T-cell (primary cell): ENCODE measurements around the gene CBL. TPM values are rescaled to one million over a fixed set of nuclear protein-coding genes. Genes with fewer than 3 reads are reported as not detected.
"Not testable (repeated sequence)": the region's sequence is repeated elsewhere in the genome, so short reads cannot be mapped to it uniquely, and the experiment has no call there.

Experiments
- ATAC-seq, 4 experiments: fragments of 200-7000 bp in 3 of 4; fragments of 150-1000 bp in 1 of 4; cut with Tn5 transposase; replicated peaks in 1 of 4; 1 replicate in 3 of 4; 2 replicates in 1 of 4; pipeline ENCODE4 v1.10.0; 2021; ENCODE audit warnings: moderate library complexity in 3 of 4, mild to moderate bottlenecking in 2 of 4, moderate number of reproducible peaks in 1 of 4
- CTCF ChIA-PET, 2 donors: fragments of 300-600 bp; sonication (Branson Sonifier 250); formaldehyde crosslinking; loops; one replicate each; lab custom pipeline; 2022; ENCODE audit warnings: antibody characterized with exemption in 2 of 2; lab: Charles Lee
- POLR2A ChIA-PET, 2 donors: fragments of 300-600 bp; sonication (Branson Sonifier 250); formaldehyde crosslinking; loops; one replicate each; lab custom pipeline; 2022; ENCODE audit warnings: antibody characterized with exemption in 2 of 2; lab: Charles Lee
- DNase-seq, 35 experiments: peaks; one replicate each; pipeline versions ENCODE4 v3.0.0 to v3.0.0-alpha.2; 2013 to 2023
- H3K27ac ChIP-seq: one replicate; pipeline ENCODE4 v1.5.1; 2013; ENCODE audit warnings: low read length
- H3K27me3 ChIP-seq, 2 experiments: replicated peaks in 1 of 2; 1 replicate in 1 of 2; 2 replicates in 1 of 2; pipeline versions ENCODE4 v1.6.1 to v1.7.0; 2013; ENCODE audit warnings: low read length in 1 of 2, mixed read lengths in 1 of 2; ENCODE audit not compliant: control insufficient read depth in 2 of 2, insufficient read depth in 2 of 2; ENCODE audit errors: extremely low read depth in 1 of 2
- H3K36me3 ChIP-seq, 2 donors: 1 replicate in 1 of 2; 2 replicates in 1 of 2; pipeline versions ENCODE4 v1.6.1 to v1.7.0; 2013; ENCODE audit warnings: low read length in 1 of 2; ENCODE audit not compliant: control insufficient read depth in 2 of 2, insufficient read depth in 1 of 2; ENCODE audit errors: extremely low read depth in 1 of 2
- H3K4me1 ChIP-seq, 2 experiments: 1 replicate in 1 of 2; 2 replicates in 1 of 2; pipeline versions ENCODE4 v1.6.1 to v1.7.0; 2013; ENCODE audit warnings: low read length in 2 of 2, mixed read lengths in 1 of 2; ENCODE audit not compliant: insufficient read depth in 2 of 2, control insufficient read depth in 1 of 2; ENCODE audit errors: extremely low read depth in 1 of 2
- H3K4me3 ChIP-seq, 2 donors: 1 replicate in 1 of 2; 2 replicates in 1 of 2; pipeline versions ENCODE4 v1.5.1 to v1.7.0; 2013; ENCODE audit warnings: mild to moderate bottlenecking in 2 of 2, low read length in 1 of 2, moderate library complexity in 1 of 2; ENCODE audit not compliant: control insufficient read depth in 1 of 2; ENCODE audit errors: extremely low read depth in 1 of 2
- H3K9me3 ChIP-seq: 2 replicates; pipeline ENCODE4 v1.7.0; 2013
- H3K27ac Mint-ChIP-seq, 2 donors: one replicate each; pipeline ENCODE4 v1.8.0; 2020 to 2021; ENCODE audit warnings: mild to moderate bottlenecking in 2 of 2, mixed read lengths in 2 of 2
- H3K27me3 Mint-ChIP-seq, 2 donors: one replicate each; pipeline ENCODE4 v1.8.0; 2021 to 2022; ENCODE audit warnings: mixed read lengths in 2 of 2
- H3K36me3 Mint-ChIP-seq: one replicate; pipeline ENCODE4 v1.8.0; 2021; ENCODE audit warnings: mixed read lengths
- H3K4me1 Mint-ChIP-seq, 3 donors: one replicate each; pipeline ENCODE4 v1.8.0; 2020 to 2022; ENCODE audit warnings: mixed read lengths in 3 of 3, mild to moderate bottlenecking in 1 of 3
- H3K4me3 Mint-ChIP-seq, 3 donors: one replicate each; pipeline ENCODE4 v1.8.0; 2020 to 2022; ENCODE audit warnings: mild to moderate bottlenecking in 3 of 3, mixed read lengths in 3 of 3, moderate library complexity in 3 of 3
- H3K9me3 Mint-ChIP-seq, 3 donors: one replicate each; pipeline ENCODE4 v1.8.0; 2020 to 2022; ENCODE audit warnings: mixed read lengths in 3 of 3
- WGBS: methylation state at CpG from one replicate; pipeline ENCODE4 v1.1.5; 2013; ENCODE audit warnings: missing lambda C conversion rate; ENCODE audit not compliant: insufficient coverage; 5-methylcytosine and 5-hydroxymethylcytosine counted together
- total RNA-seq, 35 experiments: library from RNA in 6 of 35; stranded (reverse) in 6 of 35; fragments of 120-200 nt in 1 of 35; gene quantifications; one replicate each; pipeline versions ENCODE4 v1.2.1 to v1.2.4 and lab custom pipeline; 2013 to 2026

The CBL gene
- total RNA-seq, 5 donors from 2014 or later (not counting 1 experiment from before 2014, with no cell fraction given), result 40.9 to 42.2 (median 41.1) TPM

- Histone ChIP-seq H3K4me3 (no peak overlapping the region), H3K4me1 (peaks cover 0 to 14% of the 10 kb centered on the region in 2 experiments), H3K27me3 (peaks cover 0 to 2% of the 10 kb centered on the region in 2 experiments), H3K36me3 (no peaks in the 10 kb centered on the region), H3K27ac (no peak overlapping the region), H3K9me3 (no peaks in the 10 kb centered on the region)
- POLR2A ChIA-PET, result interaction anchor here in 1 of 2 donors (0.7 to 0.8 kb wide), 2 partner anchors 141 to 147 kb away, joined by 4 to 8 read pairs; no protein-coding TSS in a partner anchor
- DNase-seq (no peak), ATAC-seq (no peak)
- no peaks in the 10 kb centered on the region for H3K27me3 Mint-ChIP-seq
- H3K4me3 Mint-ChIP-seq, result no peak overlapping the region
- H3K36me3 Mint-ChIP-seq, result no peaks in the 10 kb centered on the region
- 92% methylated on average over 5 of the region's 8 CpGs for WGBS
- H3K9me3 Mint-ChIP-seq, result no peaks in the 10 kb centered on the region
- peaks cover 6 to 20% (median 8%) of the 10 kb centered on the region in 3 donors for H3K4me1 Mint-ChIP-seq
- CTCF ChIA-PET, result interaction anchor here in 1 of 2 donors (0.6 kb wide), 1 partner anchor 65 kb away, joined by 3 read pairs; no protein-coding TSS in a partner anchor
- no peak overlapping the region for H3K27ac Mint-ChIP-seq
Measured at GRCh38 chr11:119166368-119167076, 39.6 kb upstream of the CBL start.

GRCh38 chr11:119167077-119167458 is 39.1 kb upstream of the CBL start:
- not testable (repeated sequence) for H3K4me3 Mint-ChIP-seq, H3K4me3 ChIP-seq, DNase-seq, H3K36me3 Mint-ChIP-seq, H3K36me3 ChIP-seq, H3K27me3 ChIP-seq, H3K27ac Mint-ChIP-seq, H3K9me3 ChIP-seq, ATAC-seq, H3K27ac ChIP-seq, H3K9me3 Mint-ChIP-seq, H3K27me3 Mint-ChIP-seq
- POLR2A ChIA-PET, result interaction anchor here in 1 of 2 donors (0.8 kb wide), 1 partner anchor 148 kb away, joined by 4 read pairs; no protein-coding TSS in a partner anchor
- H3K4me1 Mint-ChIP-seq, result peaks cover 6 to 20% (median 8%) of the 10 kb centered on the region in 3 donors
- CTCF ChIA-PET, result interaction anchor here (0.6 to 0.7 kb wide), 2 partner anchors 29 to 64 kb away, joined by 3 to 4 read pairs; no protein-coding TSS in a partner anchor
- peaks cover 0 to 14% of the 10 kb centered on the region in 2 experiments for H3K4me1 ChIP-seq
- WGBS, result 92% methylated on average over 6 of the region's 10 CpGs

- no peaks in the 10 kb centered on the region for H3K9me3 ChIP-seq
- H3K27me3 ChIP-seq, result peaks cover 0 to 2% of the 10 kb centered on the region in 2 experiments
- peaks cover 0 to under 1% of the 10 kb centered on the region in 2 donors for H3K36me3 ChIP-seq
- CTCF ChIA-PET, result no interaction called here
- H3K4me1 ChIP-seq, result peaks cover 0 to 14% of the 10 kb centered on the region in 2 experiments
- DNase-seq, result no peak
- POLR2A ChIA-PET, result no interaction called here
- Mint-ChIP-seq H3K9me3 (no peaks in the 10 kb centered on the region), H3K27ac (peak overlapping the region in 1 of 2 donors; percentile 55), H3K4me3 (peak overlapping the region; percentile 65 to 85 (median 81)), H3K27me3 (no peaks in the 10 kb centered on the region), H3K4me1 (peaks cover 6 to 20% (median 8%) of the 10 kb centered on the region in 3 donors), H3K36me3 (no peaks in the 10 kb centered on the region)
- no peak for ATAC-seq
- H3K27ac ChIP-seq, result peak overlapping the region; percentile 59
- no peak overlapping the region for H3K4me3 ChIP-seq
- 87% methylated on average over 3 of the region's 6 CpGs for WGBS
Measured at GRCh38 chr11:119167933-119168332, 38.2 kb upstream of the CBL start.

GRCh38 chr11:119168471-119169281 is 37.5 kb upstream of the CBL start, which contains the start of gene NLRX1:
Gene NLRX1, plus strand, starts transcription at chr11:119168725. Its CDS starts 2,679 bp downstream, at chr11:119171404.
- no peaks in the 10 kb centered on the region for H3K27me3 Mint-ChIP-seq
- under 1% methylated on average over 60 of the region's 63 CpGs for WGBS
- DNase-seq (peak; percentile 63 to 88 (median 77)), ATAC-seq (peak; percentile 93 to 97 (median 96))
- H3K4me1 Mint-ChIP-seq, result peaks cover 6 to 20% (median 8%) of the 10 kb centered on the region in 3 donors
- H3K4me1 ChIP-seq, result peaks cover 0 to 14% of the 10 kb centered on the region in 2 experiments
- no peaks in the 10 kb centered on the region for H3K9me3 Mint-ChIP-seq
- peaks cover 0 to 4% of the 10 kb centered on the region in 2 donors for H3K36me3 ChIP-seq
- ChIA-PET POLR2A (interaction anchor here in 1 of 2 donors (0.6 kb wide), 1 partner anchor 1267 kb away, joined by 3 read pairs; no protein-coding TSS in a partner anchor), CTCF (interaction anchor here (0.5 to 1.5 kb wide), 10 partner anchors 10 to 1895 kb away, joined by 3 to 8 read pairs (median 4); partner anchors contain the start of gene CBL (in 2 of the 2))
- no peaks in the 10 kb centered on the region for H3K27me3 ChIP-seq
- peak within 1 kb of the TSS; percentile 81 to 86 (median 85) for H3K4me3 Mint-ChIP-seq
- no peaks in the 10 kb centered on the region for H3K9me3 ChIP-seq
- no peaks in the 10 kb centered on the region for H3K36me3 Mint-ChIP-seq
- H3K4me3 ChIP-seq, result peak within 1 kb of the TSS; percentile 77 to 85
- H3K27ac ChIP-seq, result peak within 1 kb of the TSS; percentile 59
- H3K27ac Mint-ChIP-seq, result peak within 1 kb of the TSS; percentile 73 to 78

GRCh38 chr11:119169282-119169719 is 36.8 kb upstream of the CBL start:
- H3K27ac ChIP-seq, result peak overlapping the region; percentile 55
- peak in 18 of 35 experiments; percentile 4 to 39 (median 15) for DNase-seq
- peak; percentile 30 to 39 (median 36) for ATAC-seq
- H3K27me3 ChIP-seq, result no peaks in the 10 kb centered on the region
- 19% methylated on average over 15 of the region's 15 CpGs for WGBS
- Mint-ChIP-seq H3K36me3 (peaks cover 4% of the 10 kb centered on the region), H3K27ac (peak overlapping the region; percentile 73 to 78), H3K4me3 (peak overlapping the region; percentile 81 to 86 (median 85)), H3K27me3 (no peaks in the 10 kb centered on the region), H3K4me1 (peaks cover 7 to 20% (median 8%) of the 10 kb centered on the region in 3 donors), H3K9me3 (no peaks in the 10 kb centered on the region)
- peaks cover 3 to 4% of the 10 kb centered on the region in 2 donors for H3K36me3 ChIP-seq
- ChIA-PET POLR2A (no interaction called here), CTCF (interaction anchor here (0.5 to 1.5 kb wide), 10 partner anchors 10 to 1896 kb away, joined by 3 to 10 read pairs (median 4); partner anchors contain the start of gene CBL (in 1 of the 2))
- peak overlapping the region; percentile 77 to 85 for H3K4me3 ChIP-seq
- no peaks in the 10 kb centered on the region for H3K9me3 ChIP-seq
- peaks cover 0 to 14% of the 10 kb centered on the region in 2 experiments for H3K4me1 ChIP-seq
